RKO (cell line): Measurements from ENCODE around the gene HOXC13.

ENCODE experiments used
- DNase-seq: peaks from one replicate; pipeline ENCODE4 v3.0.0-alpha.2; 2016; ENCODE audit warnings: low spot score

HOXC13 gene

GRCh38 chr12:53939141-53940108, 794 bp downstream of the HOXC13 start:
- no peak for DNase-seq

DNA sequence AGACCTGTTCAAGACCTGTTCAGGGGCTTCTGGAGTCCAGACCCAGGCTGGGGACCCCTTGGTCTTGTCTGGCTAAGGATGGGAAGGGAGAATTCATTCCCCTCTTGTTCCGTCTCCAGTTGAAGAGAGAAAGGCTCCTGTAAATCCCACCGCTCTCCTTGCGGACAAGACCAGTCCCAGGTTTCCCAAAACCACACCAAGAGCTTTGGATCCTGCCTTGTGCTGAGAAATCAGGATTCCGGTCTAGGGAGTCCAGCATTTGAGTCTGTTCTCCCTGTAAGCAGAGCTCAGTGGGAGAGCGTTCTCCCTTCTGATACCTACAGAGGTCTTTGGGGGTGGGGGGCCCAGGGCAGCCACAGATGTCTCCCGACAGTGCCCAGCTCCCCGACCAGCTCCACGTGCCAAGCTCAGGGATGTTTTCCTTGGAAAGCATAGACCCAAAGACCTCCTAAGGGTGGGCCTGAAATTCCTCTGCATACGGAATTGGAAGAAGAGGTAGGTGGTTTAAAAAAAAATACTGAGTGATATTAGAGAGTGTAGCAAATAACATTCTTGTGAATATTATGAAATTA, 1.9 kb downstream of the HOXC13 start:
- DNase-seq, result no peak

DNA sequence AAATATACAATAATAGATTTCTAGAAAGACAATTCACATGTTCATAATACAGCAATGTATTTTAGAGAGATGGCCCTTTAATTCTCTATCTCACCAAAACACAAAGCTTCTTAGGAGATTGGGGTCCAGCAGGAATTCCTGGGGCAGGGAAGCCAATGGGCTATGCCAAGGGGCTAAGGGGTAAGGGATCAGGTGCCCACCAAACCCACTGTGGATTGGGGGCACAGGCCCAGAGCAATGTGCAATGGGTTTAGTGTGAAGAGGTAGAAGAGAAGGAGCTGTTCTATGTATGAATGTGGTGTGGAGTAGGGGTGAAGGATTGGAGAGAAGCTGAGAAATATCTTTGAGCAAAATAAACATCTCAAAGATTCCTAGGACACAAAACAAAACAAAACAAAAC, 2.6 kb downstream of the HOXC13 start:
- no peak for DNase-seq

GRCh38 chr12:53941750-53942149, 3.1 kb downstream of the HOXC13 start:
- DNase-seq, result no peak

- no peak for DNase-seq
Observed at GRCh38 chr12:53942467-53942997, 3.9 kb downstream of the HOXC13 start.

GRCh38 chr12:53944209-53944608, 5.6 kb downstream of the HOXC13 start:
- no peak for DNase-seq

GRCh38 chr12:53944907-53945847, 6.5 kb downstream of the HOXC13 start:
- no peak for DNase-seq

- DNase-seq, result no peak
Observed at GRCh38 chr12:53947743-53948142, 9.1 kb downstream of the HOXC13 start.

- DNase-seq, result no peak
Observed at GRCh38 chr12:53948650-53949593, 10.3 kb downstream of the HOXC13 start.

DNA sequence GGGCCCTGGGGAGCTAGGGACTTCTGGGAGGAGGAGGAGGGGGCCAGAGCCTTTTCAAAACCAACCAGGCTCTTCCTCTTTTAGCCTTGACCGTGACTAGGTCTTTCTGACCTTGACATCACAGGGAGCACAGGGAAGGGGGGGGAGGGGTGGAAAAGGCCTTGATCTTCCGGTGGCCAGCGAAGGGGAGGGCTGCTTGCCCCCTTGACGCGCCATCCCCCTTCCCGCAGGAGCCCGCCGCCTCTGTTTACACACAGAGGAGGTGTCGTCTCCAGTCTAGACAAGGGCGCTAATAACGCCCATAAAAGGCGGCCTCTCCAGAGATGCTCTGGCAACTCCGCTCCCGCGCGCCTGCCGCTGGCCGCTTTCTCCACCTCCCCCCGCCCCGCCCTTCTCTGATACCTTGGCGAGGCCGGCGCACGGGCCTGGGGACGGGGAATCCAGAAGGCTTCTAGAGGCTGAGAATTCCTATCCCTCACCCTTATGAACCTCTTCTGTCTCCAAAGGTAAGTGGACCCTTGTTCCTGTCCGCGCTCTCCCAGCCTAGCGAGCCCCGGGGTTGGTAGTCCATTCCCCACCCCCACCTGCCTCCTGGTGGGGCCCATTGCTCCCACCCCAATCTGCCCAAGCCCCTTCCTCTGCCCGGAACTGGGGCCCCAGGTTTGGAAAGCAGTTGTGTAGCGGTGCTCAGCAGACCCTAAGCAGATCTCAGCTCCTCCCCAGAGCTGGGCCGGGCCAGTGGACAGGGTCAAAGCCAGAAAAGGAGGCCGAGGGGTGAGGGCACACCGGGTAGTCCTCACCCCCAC, 11.2 kb downstream of the HOXC13 start:
- DNase-seq, result no peak

GRCh38 chr12:53950437-53950773, 11.8 kb downstream of the HOXC13 start:
- DNase-seq, result no peak

DNA sequence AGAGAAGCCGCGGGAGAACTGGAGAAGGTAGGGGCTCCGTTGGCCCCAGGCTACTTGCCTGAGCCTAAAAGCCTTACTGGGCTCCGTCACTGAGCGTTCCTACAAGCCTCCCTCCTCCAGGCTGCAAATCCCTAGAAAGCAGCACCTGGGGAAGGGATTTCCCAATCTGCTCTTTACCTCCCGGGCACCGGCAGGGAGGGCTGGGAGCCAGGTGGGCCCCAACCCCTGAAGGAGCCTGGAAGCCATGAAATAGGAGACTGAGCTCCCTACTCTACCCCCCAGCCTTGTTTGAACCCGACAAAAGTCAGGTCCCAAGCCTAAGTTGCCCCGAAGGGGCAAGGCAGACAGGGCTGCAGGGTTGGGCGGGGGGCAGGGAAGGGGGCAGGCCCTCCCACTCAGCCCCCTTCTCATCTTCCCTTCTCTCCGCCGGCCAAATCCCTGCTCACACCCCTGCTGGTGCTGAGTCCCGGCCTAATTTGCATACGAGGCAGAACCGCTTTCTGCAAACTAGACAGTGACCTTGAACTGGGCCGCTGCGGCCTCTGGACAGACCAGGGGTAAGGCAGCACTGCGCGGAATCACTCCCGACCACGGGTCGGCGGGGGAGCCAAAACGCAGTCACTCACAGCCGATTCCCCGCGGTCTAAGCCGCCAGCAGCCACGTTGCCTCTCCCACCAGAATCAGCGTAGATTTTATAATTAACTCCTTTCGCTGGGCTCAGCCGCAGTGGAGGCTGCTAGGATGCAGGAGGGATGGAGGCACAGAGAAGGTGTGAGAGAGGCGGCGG, 12.4 kb downstream of the HOXC13 start:
- no peak for DNase-seq

GRCh38 chr12:53951577-53952334, 13.1 kb downstream of the HOXC13 start:
- no peak for DNase-seq

DNA sequence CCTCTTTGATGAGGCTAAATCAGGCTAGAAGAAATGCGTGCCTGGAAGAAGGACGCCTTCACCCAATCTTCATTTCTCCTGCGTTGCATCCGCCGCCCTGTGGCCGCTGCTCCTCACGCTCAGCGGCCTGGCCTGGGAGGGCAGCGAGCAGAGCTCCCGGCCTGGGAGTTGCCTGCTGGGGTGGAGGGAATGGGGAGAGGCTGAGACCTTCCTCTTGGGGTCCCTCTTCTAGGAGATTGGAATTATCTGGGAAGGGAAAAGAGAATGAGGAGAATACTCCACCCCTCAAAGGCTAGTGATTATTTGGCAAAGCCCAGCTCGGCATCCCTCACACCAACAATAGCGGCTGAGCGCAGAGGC, 13.7 kb downstream of the HOXC13 start:
- DNase-seq, result no peak

DNA sequence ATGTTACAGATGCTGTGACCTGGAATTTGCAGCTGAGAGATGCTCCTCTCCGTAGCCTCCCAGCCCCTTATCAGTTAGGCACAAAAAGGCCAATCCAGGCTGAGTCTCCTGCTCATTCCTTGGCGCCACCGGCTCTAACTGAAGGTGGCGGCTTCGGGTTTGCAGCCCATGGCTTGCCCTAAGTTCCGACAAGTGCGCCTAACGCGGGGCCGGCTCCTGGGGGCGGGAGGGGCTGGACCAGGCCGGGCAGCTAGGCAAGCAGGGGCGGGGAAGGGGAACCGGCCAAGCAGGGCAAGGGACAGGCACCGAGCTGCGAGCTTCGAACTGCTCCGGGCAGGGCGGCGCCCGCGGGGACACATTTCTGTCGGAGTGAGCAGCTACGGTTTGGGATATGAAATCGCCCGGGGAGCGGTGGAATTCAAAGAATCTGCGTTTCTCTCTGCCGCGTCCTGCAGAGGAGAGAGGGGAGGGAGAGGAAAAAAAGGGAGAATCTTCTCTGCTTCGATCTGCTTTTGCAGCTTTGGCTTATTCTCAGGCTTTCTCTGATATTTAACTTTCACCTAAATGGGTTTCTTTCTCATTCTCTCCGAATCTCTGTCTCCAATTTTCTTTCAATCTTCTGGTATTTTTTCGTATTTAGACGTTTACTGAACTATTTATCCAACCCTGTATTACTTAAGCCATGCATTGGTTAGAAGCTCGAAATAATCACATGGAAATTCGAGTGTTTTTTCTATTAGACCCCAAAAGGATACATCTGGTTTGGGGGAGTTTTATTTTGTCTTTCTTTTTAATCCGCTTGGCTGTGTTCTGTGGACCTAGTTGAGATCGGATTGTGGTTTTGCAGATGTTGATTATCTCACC, 14.5 kb downstream of the HOXC13 start:
- DNase-seq, result no peak

- no peak for DNase-seq
Observed at GRCh38 chr12:53953831-53954693, 15.4 kb downstream of the HOXC13 start.

- DNase-seq, result no peak
Observed at GRCh38 chr12:53954694-53955035, 16.0 kb downstream of the HOXC13 start, which contains the start of gene HOXC12. Gene HOXC12 (plus strand): TSS chr12:53954903. CDS start chr12:53954930, 27 bp downstream.
